ENCODE measurements around the gene MTFR2. TPM values are rescaled to one million over a fixed set of nuclear protein-coding genes. Genes with fewer than 3 reads are reported as not detected.
"Not testable (repeated sequence)": the region's sequence is repeated elsewhere in the genome, so short reads cannot be mapped to it uniquely, and the experiment has no call there.

Gene MTFR2
- total and polyA plus RNA-seq, 2 experiments from 2014 or later: 2.0 to 4.9 TPM

DNA sequence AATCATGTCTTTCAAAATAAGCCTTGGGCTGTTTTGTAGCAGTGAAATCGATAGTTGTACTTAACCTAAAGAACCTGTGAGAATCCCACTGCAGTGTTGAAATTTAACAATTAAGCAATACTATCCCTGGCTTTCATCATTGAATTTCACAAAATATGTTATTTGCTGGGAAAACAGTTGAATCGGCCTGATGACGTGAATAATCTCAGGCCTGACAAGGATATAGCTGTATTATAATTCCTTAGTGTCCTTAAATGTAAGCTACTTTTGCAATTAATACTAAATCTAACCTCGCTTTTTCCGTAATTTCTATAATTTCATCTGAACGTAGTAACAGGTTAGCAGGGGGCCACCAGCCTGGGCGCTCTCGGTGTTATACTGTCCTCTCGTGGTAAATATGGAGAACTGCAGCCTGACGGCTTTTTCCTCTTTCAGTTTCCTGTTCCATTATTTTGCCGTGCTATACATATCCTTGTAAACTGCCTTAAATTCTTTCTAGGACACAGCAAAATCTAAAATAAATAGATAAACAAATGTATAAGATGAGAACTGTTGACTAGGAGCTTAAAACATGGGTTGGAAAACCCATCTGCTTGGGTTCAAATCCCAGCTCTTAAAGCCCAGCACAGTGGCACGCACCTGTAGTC is 24.0 kb downstream of the MTFR2 start:
- TF ChIP-seq, protein P1, sequence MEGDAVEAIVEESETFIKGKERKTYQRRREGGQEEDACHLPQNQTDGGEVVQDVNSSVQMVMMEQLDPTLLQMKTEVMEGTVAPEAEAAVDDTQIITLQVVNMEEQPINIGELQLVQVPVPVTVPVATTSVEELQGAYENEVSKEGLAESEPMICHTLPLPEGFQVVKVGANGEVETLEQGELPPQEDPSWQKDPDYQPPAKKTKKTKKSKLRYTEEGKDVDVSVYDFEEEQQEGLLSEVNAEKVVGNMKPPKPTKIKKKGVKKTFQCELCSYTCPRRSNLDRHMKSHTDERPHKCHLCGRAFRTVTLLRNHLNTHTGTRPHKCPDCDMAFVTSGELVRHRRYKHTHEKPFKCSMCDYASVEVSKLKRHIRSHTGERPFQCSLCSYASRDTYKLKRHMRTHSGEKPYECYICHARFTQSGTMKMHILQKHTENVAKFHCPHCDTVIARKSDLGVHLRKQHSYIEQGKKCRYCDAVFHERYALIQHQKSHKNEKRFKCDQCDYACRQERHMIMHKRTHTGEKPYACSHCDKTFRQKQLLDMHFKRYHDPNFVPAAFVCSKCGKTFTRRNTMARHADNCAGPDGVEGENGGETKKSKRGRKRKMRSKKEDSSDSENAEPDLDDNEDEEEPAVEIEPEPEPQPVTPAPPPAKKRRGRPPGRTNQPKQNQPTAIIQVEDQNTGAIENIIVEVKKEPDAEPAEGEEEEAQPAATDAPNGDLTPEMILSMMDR (IDR thresholded peaks at IDR 0.05; ENCODE audit: low read depth, low read length): peak; percentile 100
- Histone ChIP-seq H3K27me3 (no peaks in the 10 kb centered on the region), H3K4me3 (no peak overlapping the region), H3K27ac (no peak overlapping the region), H3K9me3 (ENCODE audit: low read depth) (no peaks in the 10 kb centered on the region), H3K36me3 (no peaks in the 10 kb centered on the region), H3K4me1 (ENCODE audit: low read depth) (no peaks in the 10 kb centered on the region)
- DNase-seq (ENCODE audit: low read depth in 1 of 2, low spot score in 1 of 2): peak; percentile 67 to 78

DNA sequence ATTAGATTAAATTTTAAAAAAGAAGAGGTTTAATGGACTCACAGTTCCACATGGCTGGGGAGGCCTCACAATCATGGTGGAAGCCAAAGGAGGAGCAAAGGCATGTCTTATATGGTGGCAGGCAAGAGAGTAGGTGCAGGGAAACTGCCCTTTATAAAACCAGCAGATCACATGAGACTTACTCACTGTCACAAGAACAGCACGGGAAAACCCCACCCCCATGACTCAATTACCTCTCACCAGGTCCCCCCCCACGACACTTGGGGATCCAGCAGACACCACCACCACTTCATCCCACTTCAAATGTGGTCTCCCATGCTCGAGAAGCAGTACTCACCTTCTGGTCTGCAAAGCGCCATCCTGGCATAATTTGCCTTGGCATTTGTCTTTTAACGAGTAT is 24.6 kb downstream of the MTFR2 start:
- H3K36me3 ChIP-seq: no peaks in the 10 kb centered on the region
- peak in 1 of 2 donors; percentile 27 for DNase-seq (ENCODE audit: low read depth in 1 of 2, low spot score in 1 of 2)
- no peaks in the 10 kb centered on the region for H3K27me3 ChIP-seq
- TF ChIP-seq, protein P1 (IDR thresholded peaks at IDR 0.05; ENCODE audit: low read depth, low read length): no peak
- H3K4me1 ChIP-seq (ENCODE audit: low read depth): no peaks in the 10 kb centered on the region
- no peak overlapping the region for H3K4me3 ChIP-seq
- H3K27ac ChIP-seq: no peak overlapping the region
- no peaks in the 10 kb centered on the region for H3K9me3 ChIP-seq (ENCODE audit: low read depth)

DNA sequence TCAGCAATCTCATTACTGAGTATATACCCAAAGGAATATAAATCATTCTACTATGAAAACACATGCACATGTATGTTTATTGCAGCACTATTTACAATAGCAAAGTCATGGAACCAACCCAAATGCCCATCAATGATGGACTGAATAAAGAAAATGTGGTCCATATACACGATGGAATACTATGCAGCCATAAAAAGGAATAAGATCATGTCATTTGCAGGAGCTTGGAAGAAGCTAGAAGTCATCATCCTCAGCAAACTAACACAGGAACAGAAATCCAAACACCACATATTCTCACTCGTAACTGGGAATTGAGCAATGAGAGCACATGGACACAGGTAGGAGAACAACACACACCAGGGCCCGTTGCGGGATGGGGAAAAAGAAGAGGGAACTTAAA is 25.1 kb downstream of the MTFR2 start:
- not testable (repeated sequence) for H3K4me3 ChIP-seq; H3K9me3 ChIP-seq (ENCODE audit: low read depth); DNase-seq (ENCODE audit: low read depth in 1 of 2, low spot score in 1 of 2); H3K27ac ChIP-seq; H3K4me1 ChIP-seq (ENCODE audit: low read depth); H3K27me3 ChIP-seq; H3K36me3 ChIP-seq

DNA sequence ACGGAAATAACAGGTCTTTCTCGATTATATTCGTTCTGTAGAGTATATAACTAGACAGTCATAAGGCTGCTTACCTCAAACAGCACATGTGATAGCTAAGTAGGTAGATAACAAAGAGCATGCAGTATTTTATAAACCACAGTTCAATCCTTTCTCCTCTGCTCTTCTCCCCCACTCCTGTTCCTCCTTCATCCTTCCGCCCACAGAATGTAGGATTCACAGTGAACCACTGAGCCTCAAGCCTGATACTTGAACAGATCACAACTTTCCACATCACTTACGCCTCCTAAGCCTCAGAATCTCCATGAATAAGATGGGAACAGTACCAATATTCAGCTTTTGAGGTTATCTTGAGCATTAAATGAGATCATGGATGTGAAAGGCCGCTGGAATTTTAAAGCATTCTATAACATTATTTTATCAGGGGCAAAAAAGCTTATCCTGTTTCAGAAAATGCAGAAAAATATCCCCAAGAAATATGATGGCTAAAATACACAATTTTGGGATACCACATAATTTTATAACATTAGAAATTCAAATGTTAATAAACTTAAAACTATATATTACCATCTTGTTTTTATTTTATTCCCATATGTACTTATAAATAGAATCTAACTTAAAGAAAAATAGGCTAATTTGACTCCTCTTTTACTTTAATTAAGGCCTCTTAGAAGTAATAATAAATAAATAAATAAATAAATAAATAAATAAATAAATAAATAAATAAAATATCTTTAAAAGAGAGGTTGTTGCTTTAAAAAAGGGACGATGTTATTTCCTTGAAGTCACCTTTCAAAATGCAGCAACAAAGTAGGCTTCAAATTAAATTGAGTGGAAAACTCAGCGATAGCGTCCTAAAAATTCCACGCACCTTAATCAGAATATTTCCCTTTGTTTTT is 33.4 kb downstream of the MTFR2 start:
- Histone ChIP-seq H3K27ac (no peak overlapping the region), H3K9me3 (ENCODE audit: low read depth) (no peaks in the 10 kb centered on the region), H3K4me1 (ENCODE audit: low read depth) (no peaks in the 10 kb centered on the region), H3K27me3 (no peaks in the 10 kb centered on the region), H3K4me3 (no peak overlapping the region), H3K36me3 (no peaks in the 10 kb centered on the region)
- DNase-seq (ENCODE audit: low read depth in 1 of 2, low spot score in 1 of 2): no peak
- TF ChIP-seq, protein P1 (IDR thresholded peaks at IDR 0.05; ENCODE audit: low read depth, low read length): no peak

DNA sequence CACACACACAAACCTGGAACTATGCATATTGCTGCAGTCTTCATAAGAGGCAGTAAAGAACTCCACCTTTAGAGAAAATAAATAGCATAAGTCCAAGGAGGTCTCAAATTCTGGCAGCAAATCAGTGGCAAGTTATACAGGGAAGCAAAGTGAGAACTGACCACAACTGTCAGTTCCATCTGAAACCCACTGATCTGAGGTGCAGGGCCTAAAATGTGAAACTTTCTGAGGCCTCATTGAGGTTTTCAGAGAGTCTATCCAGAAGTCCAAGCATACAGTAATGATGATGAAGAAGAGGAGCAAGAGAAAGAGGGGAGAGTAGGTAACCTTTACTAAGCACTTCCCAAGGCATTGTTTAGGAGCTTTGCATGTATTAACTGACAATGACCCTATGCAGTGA is 36.3 kb downstream of the MTFR2 start:
- no peak overlapping the region for H3K4me3 ChIP-seq
- no peak overlapping the region for H3K27ac ChIP-seq
- H3K4me1 ChIP-seq (ENCODE audit: low read depth): no peaks in the 10 kb centered on the region
- DNase-seq (ENCODE audit: low read depth in 1 of 2, low spot score in 1 of 2): no peak
- H3K27me3 ChIP-seq: no peaks in the 10 kb centered on the region
- TF ChIP-seq, protein P1 (IDR thresholded peaks at IDR 0.05; ENCODE audit: low read depth, low read length): no peak
- no peaks in the 10 kb centered on the region for H3K36me3 ChIP-seq
- H3K9me3 ChIP-seq (ENCODE audit: low read depth): no peaks in the 10 kb centered on the region

DNA sequence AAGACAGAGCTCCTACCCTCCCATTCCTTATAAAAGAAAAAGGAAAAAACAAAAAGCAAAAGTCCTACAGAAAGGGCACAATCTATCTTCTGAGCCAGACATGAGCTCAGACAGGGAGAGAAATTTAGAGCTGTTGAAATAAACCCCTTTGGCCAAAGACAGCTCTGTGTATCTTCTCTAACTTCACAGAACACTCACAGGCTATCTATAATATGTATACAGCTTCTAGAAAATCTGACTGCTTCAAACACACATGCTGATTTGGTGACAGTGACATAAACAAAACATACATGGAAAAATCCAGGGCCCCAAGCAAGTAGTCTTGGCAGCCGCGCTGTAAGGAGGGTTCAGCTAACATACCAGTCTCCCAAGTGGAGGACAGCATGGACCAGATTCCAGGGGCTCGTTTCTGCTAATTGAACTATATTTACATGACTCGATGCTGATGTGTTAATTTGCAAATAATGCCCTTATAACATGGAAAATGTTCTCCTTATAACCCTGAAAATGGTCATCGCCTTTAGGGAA is 37.0 kb downstream of the MTFR2 start:
- Histone ChIP-seq H3K4me3 (no peak overlapping the region), H3K9me3 (ENCODE audit: low read depth) (no peaks in the 10 kb centered on the region), H3K4me1 (ENCODE audit: low read depth) (no peaks in the 10 kb centered on the region), H3K27ac (no peak overlapping the region), H3K36me3 (no peaks in the 10 kb centered on the region), H3K27me3 (no peaks in the 10 kb centered on the region)
- TF ChIP-seq, protein P1 (IDR thresholded peaks at IDR 0.05; ENCODE audit: low read depth, low read length): no peak
- peak in 1 of 2 donors; percentile 13 for DNase-seq (ENCODE audit: low read depth in 1 of 2, low spot score in 1 of 2)
